ENCODE measurements around the gene ALKBH5.

Gene ALKBH5

GRCh38 chr17:18257268-18257981 is 73.8 kb downstream of the ALKBH5 start (continued):
- TF ChIP-seq ZNF23 (tag by site-specific recombination; IDR thresholded peaks at IDR 0.05; ENCODE audit: borderline replicate concordance), result no peak
- no peak for TF ChIP-seq ZNF501 (tag by site-specific recombination; IDR thresholded peaks at IDR 0.05)
- TF ChIP-seq ZNF302 (tag by site-specific recombination; IDR thresholded peaks at IDR 0.05; ENCODE audit: low read depth), result no peak
- TF ChIP-seq ZNF341 (tag by site-specific recombination; IDR thresholded peaks at IDR 0.05; ENCODE audit: low read depth), result peak; percentile 52
- TF ChIP-seq ZNF518A (tag by site-specific recombination; conservative IDR thresholded peaks at IDR 0.05; ENCODE audit: low read depth), result no peak
- TF ChIP-seq ZNF169 (tag by site-specific recombination; IDR thresholded peaks at IDR 0.05), result no peak
- TF ChIP-seq, protein P1, sequence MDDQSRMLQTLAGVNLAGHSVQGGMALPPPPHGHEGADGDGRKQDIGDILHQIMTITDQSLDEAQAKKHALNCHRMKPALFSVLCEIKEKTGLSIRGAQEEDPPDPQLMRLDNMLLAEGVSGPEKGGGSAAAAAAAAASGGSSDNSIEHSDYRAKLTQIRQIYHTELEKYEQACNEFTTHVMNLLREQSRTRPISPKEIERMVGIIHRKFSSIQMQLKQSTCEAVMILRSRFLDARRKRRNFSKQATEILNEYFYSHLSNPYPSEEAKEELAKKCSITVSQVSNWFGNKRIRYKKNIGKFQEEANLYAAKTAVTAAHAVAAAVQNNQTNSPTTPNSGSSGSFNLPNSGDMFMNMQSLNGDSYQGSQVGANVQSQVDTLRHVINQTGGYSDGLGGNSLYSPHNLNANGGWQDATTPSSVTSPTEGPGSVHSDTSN (CRISPR knock-in tag; IDR thresholded peaks at IDR 0.05), result no peak
- no peak for TF ChIP-seq GLI2 (tag by site-specific recombination; IDR thresholded peaks at IDR 0.05; ENCODE audit: borderline replicate concordance, low read depth)
- 0 out of 2 replicates have a peak, but pooled peaks have one; percentile 12 for TF ChIP-seq KLF16 (tag by site-specific recombination; IDR thresholded peaks at IDR 0.05)
- no peak for TF ChIP-seq GLI4 (tag by site-specific recombination; IDR thresholded peaks at IDR 0.05)
- no peak for TF ChIP-seq ZNF239 (tag by site-specific recombination; IDR thresholded peaks at IDR 0.05)
- TF ChIP-seq ZFP69B (tag by site-specific recombination; IDR thresholded peaks at IDR 0.05), result no peak
- peak; percentile 10; the same call in 1 of the 2 replicates for TF ChIP-seq ZBTB10 (tag by site-specific recombination; IDR thresholded peaks at IDR 0.05)
- no peak for TF ChIP-seq ZEB2 (tag by site-specific recombination; IDR thresholded peaks at IDR 0.05)
- TF ChIP-seq HOXC10 (CRISPR knock-in tag; IDR thresholded peaks at IDR 0.05), result peak; percentile 78; the same call in 1 of the 2 replicates
- TF ChIP-seq ZNF350 (tag by site-specific recombination; IDR thresholded peaks at IDR 0.05), result no peak
- TF ChIP-seq ZNF580 (tag by site-specific recombination; IDR thresholded peaks at IDR 0.05), result no peak
- TF ChIP-seq, protein P2, sequence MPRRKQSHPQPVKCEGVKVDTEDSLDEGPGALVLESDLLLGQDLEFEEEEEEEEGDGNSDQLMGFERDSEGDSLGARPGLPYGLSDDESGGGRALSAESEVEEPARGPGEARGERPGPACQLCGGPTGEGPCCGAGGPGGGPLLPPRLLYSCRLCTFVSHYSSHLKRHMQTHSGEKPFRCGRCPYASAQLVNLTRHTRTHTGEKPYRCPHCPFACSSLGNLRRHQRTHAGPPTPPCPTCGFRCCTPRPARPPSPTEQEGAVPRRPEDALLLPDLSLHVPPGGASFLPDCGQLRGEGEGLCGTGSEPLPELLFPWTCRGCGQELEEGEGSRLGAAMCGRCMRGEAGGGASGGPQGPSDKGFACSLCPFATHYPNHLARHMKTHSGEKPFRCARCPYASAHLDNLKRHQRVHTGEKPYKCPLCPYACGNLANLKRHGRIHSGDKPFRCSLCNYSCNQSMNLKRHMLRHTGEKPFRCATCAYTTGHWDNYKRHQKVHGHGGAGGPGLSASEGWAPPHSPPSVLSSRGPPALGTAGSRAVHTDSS (tag by site-specific recombination; IDR thresholded peaks at IDR 0.05), result no peak
- no peak for TF ChIP-seq ZNF10 (tag by site-specific recombination; IDR thresholded peaks at IDR 0.05)
- TF ChIP-seq PRDM10 (tag by site-specific recombination; IDR thresholded peaks at IDR 0.05), result peak; percentile 70

Data from HEK293 (cell line).